Stimulated activated naive B cell treated with anti-CD40 and anti-IgM and Interleukin-4, amounts not matched to agents 10 μg/mL and 1 μg/mL and 100 μg/mL, for 72 hours (primary cell): ENCODE data around the gene CTBP2.

Source experiments
- ATAC-seq, 2 donors: fragments of 150-1000 bp; cut with Tn5 transposase; replicated peaks; 2 replicates each; pipeline ENCODE4 v1.10.0; 2021; ENCODE audit warnings: moderate library complexity in 1 of 2
- DNase-seq: peaks from one replicate; pipeline ENCODE4 v3.0.0; 2021
- H3K27ac Mint-ChIP-seq: one replicate; pipeline ENCODE4 v1.8.0; 2022; ENCODE audit warnings: mild to moderate bottlenecking, mixed read lengths
- H3K27me3 Mint-ChIP-seq, 2 donors: one replicate each; pipeline ENCODE4 v1.8.0; 2022; ENCODE audit warnings: mixed read lengths in 2 of 2
- H3K36me3 Mint-ChIP-seq, 2 donors: one replicate each; pipeline ENCODE4 v1.8.0; 2022; ENCODE audit warnings: mixed read lengths in 2 of 2, mild to moderate bottlenecking in 1 of 2
- H3K4me1 Mint-ChIP-seq, 2 donors: one replicate each; pipeline ENCODE4 v1.8.0; 2022; ENCODE audit warnings: mixed read lengths in 2 of 2, mild to moderate bottlenecking in 1 of 2
- H3K4me3 Mint-ChIP-seq, 2 donors: one replicate each; pipeline ENCODE4 v1.8.0; 2022; ENCODE audit warnings: mild to moderate bottlenecking in 2 of 2, mixed read lengths in 2 of 2, moderate library complexity in 1 of 2
- H3K9me3 Mint-ChIP-seq, 2 donors: one replicate each; pipeline ENCODE4 v1.8.0; 2022; ENCODE audit warnings: mixed read lengths in 2 of 2, mild to moderate bottlenecking in 1 of 2

Gene CTBP2

DNA sequence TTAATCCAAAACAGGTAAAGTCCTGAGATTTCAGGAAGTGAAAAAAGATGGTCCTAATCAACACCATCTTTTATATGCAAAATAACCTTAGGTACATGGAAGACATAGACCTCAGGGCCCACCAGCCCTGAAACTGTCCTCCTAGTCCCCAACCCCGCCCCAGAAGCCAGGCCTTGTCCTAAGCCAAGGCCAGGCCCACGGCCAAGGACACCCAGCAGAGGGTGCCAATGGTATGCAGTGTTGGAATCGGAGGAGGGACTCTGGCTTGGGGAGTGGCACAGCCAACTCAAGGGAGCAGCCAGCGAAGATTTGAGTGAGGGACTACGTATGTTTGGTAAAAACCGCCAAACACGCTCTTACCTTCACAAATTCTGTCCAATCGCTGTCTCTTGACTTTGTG lies 121.7 kb downstream of the CTBP2 start:
- Mint-ChIP-seq H3K4me3 (no peak overlapping the region), H3K9me3 (no peaks in the 10 kb centered on the region), H3K27me3 (peaks cover 25 to 48% of the 10 kb centered on the region in 2 donors), H3K27ac (no peak overlapping the region), H3K36me3 (no peaks in the 10 kb centered on the region), H3K4me1 (no peaks in the 10 kb centered on the region)
- no peak for DNase-seq
- ATAC-seq = peak in 1 of 2 donors; percentile 42

DNA sequence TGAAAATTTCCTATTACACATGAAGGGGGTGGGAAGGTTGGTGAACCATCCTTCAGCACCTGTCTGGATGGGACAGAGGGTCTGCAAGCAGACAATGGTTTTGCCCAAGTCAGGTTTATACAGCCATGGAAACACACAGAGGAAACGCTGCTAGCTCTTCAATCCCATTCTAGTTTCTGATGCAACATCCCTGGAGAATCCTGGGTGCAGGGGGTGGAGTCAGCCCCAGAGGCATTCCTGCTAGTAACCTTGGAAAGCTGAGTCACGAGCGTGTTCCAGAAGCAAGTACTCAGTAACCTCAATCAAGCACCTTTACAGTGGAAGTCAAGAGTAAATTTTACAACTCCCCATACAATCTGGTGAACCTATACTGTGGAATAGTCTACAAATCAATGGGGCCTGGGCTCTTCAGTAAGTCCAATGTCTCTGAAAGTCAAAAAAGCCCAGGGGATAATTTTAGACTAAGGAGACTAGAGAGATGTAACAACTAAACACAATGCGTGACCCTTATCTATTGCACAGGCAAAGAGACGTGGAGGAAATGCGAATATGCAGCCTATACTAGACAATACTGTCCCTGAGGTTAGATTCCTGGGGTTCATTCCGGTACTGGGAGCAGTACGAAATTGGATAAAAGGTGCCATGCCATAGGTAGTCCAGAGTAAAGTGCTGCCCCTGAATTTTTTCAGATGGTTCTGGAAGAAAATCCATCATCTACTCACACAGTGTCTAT lies 123.1 kb downstream of the CTBP2 start:
- no peak overlapping the region for H3K27ac Mint-ChIP-seq
- no peaks in the 10 kb centered on the region for H3K9me3 Mint-ChIP-seq
- H3K4me3 Mint-ChIP-seq = no peak overlapping the region
- H3K27me3 Mint-ChIP-seq = peaks cover 18 to 35% of the 10 kb centered on the region in 2 donors
- DNase-seq (no peak), ATAC-seq (no peak)
- H3K4me1 Mint-ChIP-seq = no peaks in the 10 kb centered on the region
- no peaks in the 10 kb centered on the region for H3K36me3 Mint-ChIP-seq

DNA sequence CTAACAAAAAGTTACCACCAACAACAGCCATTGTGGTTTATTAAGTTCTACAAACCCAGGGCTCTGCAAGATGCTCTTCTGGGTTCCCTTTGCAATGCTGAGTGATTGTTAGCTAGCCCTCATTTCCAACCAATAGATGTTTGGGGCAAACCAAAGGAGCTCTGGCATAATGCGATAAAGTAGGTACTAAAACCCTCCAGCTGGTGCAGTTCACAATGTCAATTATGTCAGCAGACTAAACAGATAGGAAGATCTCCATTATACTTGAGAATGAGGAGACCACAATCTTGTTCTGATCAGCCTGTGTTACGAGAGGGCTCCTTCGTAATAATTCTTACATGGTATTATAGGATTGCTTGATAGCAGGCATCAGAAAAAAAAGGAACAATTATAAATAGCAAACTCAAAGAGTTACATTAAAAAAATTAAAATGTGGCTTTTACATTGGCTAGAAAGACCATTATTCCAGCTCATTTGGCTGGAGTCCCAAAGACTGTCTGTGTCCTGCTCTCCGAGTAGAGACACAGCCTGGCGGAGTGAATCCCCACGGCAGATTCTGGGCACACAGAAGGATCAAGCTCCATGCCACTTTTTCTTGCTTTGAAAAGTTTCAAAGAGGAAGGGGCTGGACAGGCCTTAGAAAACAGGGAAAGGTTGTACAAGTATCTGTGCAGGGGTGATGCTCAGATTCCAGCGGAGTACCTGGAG lies 124.6 kb downstream of the CTBP2 start:
- Mint-ChIP-seq H3K27ac (no peak overlapping the region), H3K27me3 (peaks cover 22 to 31% of the 10 kb centered on the region in 2 donors), H3K9me3 (no peaks in the 10 kb centered on the region), H3K4me1 (no peaks in the 10 kb centered on the region), H3K4me3 (no peak overlapping the region), H3K36me3 (no peaks in the 10 kb centered on the region)
- ATAC-seq = no peak
- no peak for DNase-seq

DNA sequence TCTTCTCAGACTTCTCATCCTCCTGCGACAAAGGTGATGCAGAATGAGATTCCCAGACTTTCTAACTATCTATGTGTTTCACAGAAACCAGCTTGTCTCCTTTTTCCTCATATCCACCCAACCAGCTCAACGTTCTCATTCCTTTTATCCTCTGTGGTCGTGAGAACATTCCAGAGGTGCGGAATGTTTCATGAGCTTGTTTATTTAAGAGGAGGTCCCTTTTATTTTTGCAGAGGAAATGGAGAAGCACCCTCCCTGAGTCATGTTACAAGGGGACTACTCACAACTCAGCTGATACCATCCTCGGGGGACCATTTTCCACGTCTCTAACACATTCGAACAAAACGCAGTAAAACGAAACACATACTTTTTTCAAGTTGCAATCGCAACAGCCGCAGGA lies 125.2 kb downstream of the CTBP2 start:
- DNase-seq = no peak
- Mint-ChIP-seq H3K9me3 (no peaks in the 10 kb centered on the region), H3K4me1 (no peaks in the 10 kb centered on the region), H3K27me3 (peaks cover 17 to 25% of the 10 kb centered on the region in 2 donors), H3K36me3 (no peaks in the 10 kb centered on the region), H3K27ac (no peak overlapping the region), H3K4me3 (no peak overlapping the region)
- ATAC-seq = no peak

DNA sequence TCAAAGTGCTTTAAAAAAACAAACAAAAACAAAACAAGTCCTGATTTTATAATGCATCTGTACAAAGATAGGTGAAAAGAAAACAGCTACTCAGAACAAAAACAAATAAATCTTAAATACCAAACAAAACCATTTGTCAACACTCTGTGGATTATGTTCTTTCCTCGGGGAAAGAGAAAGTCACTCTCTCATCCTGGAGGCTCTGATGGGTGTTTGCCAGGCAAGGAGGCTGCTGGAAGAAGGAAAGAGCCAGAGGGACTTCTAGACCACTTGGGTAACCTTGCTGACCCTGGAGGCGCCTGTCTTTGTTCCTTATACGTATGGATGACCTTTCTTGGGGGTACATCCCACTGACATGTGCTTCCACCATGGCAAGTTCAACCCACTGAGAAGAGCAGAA lies 125.7 kb downstream of the CTBP2 start:
- DNase-seq = no peak
- Mint-ChIP-seq H3K9me3 (no peaks in the 10 kb centered on the region), H3K4me3 (no peak overlapping the region), H3K36me3 (no peaks in the 10 kb centered on the region), H3K27ac (no peak overlapping the region), H3K4me1 (no peaks in the 10 kb centered on the region), H3K27me3 (peaks cover 15 to 24% of the 10 kb centered on the region in 2 donors)
- ATAC-seq = no peak

DNA sequence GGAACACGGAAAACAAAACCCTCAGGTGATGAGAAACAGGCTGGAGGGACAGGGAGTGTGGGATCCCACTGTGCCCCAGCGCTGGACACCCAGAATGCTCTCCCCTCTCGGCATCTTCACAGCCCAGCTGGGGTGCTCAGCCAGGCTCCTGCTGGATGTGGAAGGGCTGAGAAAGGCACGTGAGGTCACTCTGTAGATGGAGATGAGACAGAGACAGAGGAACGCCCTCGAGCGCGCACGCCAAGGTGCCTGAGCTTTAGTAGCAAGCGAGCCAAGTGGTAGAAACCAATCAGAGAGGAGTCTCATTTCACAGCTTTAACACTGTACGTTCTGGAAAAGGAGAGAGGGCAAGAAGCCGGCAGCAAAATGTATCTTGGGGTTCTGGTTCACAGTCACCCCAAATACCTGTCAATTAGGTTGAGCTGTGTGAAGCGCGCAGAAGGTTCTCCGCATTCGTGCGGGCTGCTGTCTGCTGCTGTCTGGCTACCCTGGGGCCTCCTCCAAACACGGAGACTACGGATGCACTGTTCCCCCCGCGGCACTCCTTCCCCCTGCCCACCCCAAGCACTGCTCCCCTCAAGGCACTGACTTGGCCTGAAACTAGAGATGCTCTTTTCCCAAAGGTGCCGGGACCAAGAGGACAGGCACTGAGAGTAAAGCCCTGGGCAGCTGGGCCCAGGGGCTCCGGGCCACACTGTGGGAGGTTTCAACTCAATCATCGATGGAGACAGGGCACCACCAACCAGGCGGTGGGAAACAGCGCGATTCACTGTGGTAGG lies 127.0 kb downstream of the CTBP2 start:
- peaks cover 13 to 21% of the 10 kb centered on the region in 2 donors for H3K27me3 Mint-ChIP-seq
- H3K36me3 Mint-ChIP-seq = no peaks in the 10 kb centered on the region
- ATAC-seq (no peak), DNase-seq (no peak)
- no peak overlapping the region for H3K27ac Mint-ChIP-seq
- H3K4me3 Mint-ChIP-seq = no peak overlapping the region
- H3K9me3 Mint-ChIP-seq = no peaks in the 10 kb centered on the region
- H3K4me1 Mint-ChIP-seq = no peaks in the 10 kb centered on the region

DNA sequence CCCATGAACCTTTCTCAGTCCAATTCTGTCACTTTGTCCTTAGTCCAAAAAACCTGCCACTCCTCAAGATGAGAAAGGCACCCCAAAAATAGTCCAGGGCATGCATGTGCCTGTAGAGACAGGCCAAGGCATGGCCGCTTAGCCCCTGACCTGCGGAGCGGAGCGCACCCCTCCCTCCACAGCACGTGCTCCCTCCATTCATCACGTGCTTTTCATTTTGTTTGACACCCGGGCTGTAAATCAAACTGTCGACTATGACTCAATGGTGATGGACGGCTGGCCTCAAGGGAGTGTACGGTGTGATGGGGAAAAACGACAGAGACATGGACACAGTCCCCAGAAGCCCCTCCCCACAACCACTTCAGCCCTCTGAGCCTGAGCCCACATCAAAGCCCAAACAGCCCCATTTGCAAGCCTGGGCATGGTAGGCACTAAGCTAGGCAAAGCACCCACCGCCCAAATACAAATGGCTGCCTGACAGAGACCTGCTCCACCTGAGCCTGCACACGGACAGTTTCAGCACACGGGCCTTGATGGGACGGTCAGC lies 127.8 kb downstream of the CTBP2 start:
- Mint-ChIP-seq H3K27me3 (peaks cover 13 to 16% of the 10 kb centered on the region in 2 donors), H3K36me3 (no peaks in the 10 kb centered on the region), H3K4me1 (no peaks in the 10 kb centered on the region), H3K27ac (no peak overlapping the region), H3K9me3 (no peaks in the 10 kb centered on the region), H3K4me3 (no peak overlapping the region)
- no peak for ATAC-seq
- DNase-seq = no peak

DNA sequence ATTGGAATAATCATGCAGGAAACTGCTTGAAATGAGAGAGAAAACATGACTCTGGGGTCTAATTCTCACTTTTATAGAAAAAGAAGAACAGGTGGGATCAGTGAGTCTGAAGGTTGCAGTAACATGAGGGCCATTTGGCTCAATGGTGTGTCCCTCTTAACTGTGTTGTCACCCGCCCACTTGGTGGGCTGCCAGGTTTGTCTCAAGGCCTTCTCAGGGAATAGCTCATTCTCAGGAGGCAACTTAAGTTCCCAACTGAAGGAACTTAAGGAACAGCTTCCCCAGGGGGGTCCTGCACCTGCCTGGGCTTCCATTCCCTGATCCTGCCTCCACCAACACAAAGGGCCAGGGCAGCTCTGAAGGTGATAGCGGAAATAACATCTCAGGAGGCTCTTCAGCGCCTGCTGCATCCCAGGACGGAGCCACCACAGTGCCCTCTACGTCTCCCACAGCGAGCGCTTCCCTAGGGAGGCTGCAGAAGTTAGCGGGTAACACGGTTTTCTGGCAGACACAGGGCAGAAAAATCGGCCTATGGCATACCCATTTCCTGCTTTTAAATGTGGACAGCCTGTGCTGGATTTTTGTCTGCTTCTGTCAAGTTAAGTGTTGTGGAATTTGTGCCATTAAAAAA lies 129.7 kb downstream of the CTBP2 start:
- Mint-ChIP-seq H3K9me3 (no peaks in the 10 kb centered on the region), H3K27me3 (peaks cover 8 to 9% of the 10 kb centered on the region in 2 donors), H3K27ac (no peak overlapping the region), H3K36me3 (no peaks in the 10 kb centered on the region), H3K4me3 (no peak overlapping the region), H3K4me1 (no peaks in the 10 kb centered on the region)
- no peak for DNase-seq
- no peak for ATAC-seq

DNA sequence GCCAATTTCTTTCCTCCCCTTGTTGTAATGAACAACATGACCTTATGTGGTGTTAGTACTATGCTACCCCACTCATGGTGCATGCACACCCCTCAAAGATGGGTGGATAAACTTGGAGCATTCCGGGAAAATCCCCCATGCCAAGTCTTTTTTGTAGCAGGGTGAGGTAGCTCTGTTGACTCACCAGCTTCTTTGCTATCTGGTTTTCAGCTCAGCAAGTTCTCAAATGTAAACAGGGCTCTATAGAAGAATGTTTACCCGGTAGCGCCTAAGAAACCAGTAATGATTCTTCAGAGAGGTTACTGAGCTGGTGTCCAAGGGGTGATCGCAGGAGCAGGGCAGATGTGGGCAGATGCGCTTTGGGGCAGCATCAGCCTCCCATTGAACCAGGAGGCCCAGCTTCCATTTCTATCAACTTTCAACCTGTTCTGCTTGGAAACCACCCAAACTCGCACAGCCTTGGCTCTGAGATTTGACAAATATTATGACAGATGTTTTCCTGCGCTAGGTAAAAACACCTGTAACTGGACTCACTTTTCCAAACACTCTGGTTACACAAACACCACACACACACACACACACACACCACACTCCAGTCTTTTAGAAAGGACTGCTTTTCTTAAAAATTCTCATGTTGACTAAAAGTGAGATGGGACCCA lies 130.7 kb downstream of the CTBP2 start:
- Mint-ChIP-seq H3K27me3 (peaks cover 0 to 9% of the 10 kb centered on the region in 2 donors), H3K36me3 (no peaks in the 10 kb centered on the region), H3K27ac (no peak overlapping the region), H3K4me1 (no peaks in the 10 kb centered on the region), H3K9me3 (no peaks in the 10 kb centered on the region), H3K4me3 (no peak overlapping the region)
- DNase-seq = no peak
- ATAC-seq = no peak

DNA sequence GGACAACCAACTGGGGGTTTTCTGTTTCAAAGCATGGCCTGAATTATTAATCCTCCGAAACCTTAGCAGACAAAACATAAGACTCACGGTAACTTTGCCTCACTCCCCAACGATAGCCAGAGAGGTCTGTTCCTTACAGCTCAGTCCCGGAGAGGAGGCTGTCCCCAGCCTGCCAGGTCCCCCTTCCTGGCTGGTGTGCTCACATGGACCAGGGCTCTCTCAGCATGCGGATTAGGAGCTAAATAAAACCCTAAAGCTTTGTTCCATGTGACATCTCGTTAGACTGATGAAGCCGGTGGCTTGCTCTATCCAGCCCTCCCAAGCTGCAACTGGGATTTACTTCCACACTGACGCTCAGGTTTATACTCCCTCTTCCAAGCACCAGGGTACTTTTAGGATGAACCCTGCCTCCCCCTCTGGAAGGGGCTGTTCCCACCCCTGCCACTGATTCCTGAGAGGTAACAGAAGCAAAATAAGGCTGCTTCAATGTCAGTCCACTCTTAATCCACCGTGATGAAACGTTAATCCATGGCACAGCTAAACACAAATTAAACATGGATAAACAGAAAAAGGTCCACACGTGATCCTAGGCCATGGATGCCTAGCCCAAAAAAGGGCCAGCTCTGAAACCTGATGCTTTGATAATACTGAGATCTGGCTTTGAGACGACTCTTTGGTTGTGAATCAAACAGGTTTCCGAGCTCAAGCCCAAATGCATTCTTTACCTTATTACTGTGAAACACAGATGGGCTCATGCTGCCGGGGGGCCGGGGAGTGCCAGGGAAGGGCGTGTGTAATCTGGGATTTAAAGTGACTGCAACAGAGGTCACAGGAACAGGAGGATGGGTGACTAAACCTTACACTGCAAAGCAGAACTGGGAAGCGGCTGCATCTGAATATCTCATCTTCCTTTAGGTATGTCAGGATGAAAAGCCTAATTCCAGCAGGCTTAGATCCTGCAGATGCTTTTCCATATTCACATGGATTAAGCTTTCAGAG lies 132.2 kb downstream of the CTBP2 start:
- H3K9me3 Mint-ChIP-seq = no peaks in the 10 kb centered on the region
- no peaks in the 10 kb centered on the region for H3K36me3 Mint-ChIP-seq
- no peak overlapping the region for H3K4me3 Mint-ChIP-seq
- no peaks in the 10 kb centered on the region for H3K4me1 Mint-ChIP-seq
- H3K27ac Mint-ChIP-seq = no peak overlapping the region
- DNase-seq (no peak), ATAC-seq (no peak)
- H3K27me3 Mint-ChIP-seq = peaks cover 0 to 9% of the 10 kb centered on the region in 2 donors

DNA sequence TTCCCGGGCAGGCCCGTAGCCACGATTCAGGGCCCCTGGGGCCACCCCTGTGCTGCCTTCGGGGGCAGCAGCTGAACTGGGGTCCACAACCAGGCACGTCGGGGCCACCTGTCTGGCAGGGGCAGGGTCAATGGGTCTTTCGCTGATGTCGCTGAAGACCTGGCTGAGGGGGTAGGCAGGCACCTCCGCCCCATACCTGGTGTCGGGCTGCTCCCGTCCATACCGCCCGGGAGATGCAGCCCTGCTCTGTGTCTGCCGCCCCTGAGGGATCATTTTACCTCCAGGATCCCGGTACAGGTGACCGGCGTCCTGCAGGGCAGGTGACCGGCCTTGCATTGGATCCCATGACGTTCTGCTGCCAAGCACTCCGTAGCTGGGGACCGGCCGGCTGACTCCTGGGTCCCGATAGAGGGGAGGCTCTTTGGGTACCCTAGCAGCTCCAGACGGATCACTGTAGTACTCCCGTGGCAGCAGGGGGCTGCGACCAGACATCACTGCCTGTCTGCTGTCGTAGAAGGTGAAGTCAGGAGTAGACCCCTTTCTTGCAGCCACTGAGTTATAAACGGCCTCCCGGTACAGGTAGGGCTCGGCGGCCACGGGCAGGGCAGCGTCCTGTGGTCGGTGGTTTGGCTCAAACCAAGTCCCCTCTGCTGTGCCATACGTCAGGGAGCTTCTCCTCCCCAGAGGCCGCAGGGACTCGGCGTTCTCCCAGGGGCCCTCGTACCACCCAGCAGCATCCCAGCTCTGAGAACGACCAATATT lies 133.2 kb downstream of the CTBP2 start:
- no peaks in the 10 kb centered on the region for H3K4me1 Mint-ChIP-seq
- no peaks in the 10 kb centered on the region for H3K36me3 Mint-ChIP-seq
- no peaks in the 10 kb centered on the region for H3K9me3 Mint-ChIP-seq
- no peak overlapping the region for H3K4me3 Mint-ChIP-seq
- no peak overlapping the region for H3K27ac Mint-ChIP-seq
- DNase-seq = no peak
- no peak for ATAC-seq
- peaks cover 0 to 3% of the 10 kb centered on the region in 2 donors for H3K27me3 Mint-ChIP-seq
